HepG2 (cell line): Measurements from ENCODE around the gene CARHSP1. TPM values are rescaled to one million over a fixed set of nuclear protein-coding genes. Genes with fewer than 3 reads are reported as not detected.

ENCODE experiments used
- ATAC-seq: fragments of 200-7000 bp; cut with Tn5 transposase; 3 replicates; pipeline ENCODE4 v1.9.1; 2020; ENCODE audit warnings: mild to moderate bottlenecking, moderate library complexity
- BruUV-seq: library from RNA; stranded (reverse); fragments of 400-500 nt; replicated peaks from 2 replicates; lab custom pipeline; 2021; lab: Mats Ljungman, UMichigan
- CTCF ChIA-PET: fragments of 300-600 bp; formaldehyde crosslinking; extraction: SDS; loops from one replicate; lab custom pipeline; 2021; ENCODE audit warnings: low total read pairs, inconsistent platforms, low intra/inter-chr PET ratio; lab: Yijun Ruan, JAX
- POLR2A ChIA-PET: fragments of 350-600 bp; sonication (Branson Sonifier 250); formaldehyde crosslinking; loops from one replicate; lab custom pipeline; 2020; ENCODE audit warnings: antibody characterized with exemption, inconsistent platforms; lab: Yijun Ruan, JAX
- DNase-seq: peaks from one replicate; pipeline ENCODE4 v3.0.0-alpha.2; 2015; ENCODE audit warnings: low spot score
- FAIRE-seq: peaks from 3 replicates; lab custom pipeline; 2011; peaks lifted over from hg19 to GRCh38; lab: Jason Lieb, UNC
- H2AFZ ChIP-seq: one replicate; pipeline ENCODE4 v1.6.1; 2011; ENCODE audit warnings: low read length, inconsistent platforms
- H3K27ac ChIP-seq: fragments of 300-600 bp; 3 replicates; pipeline ENCODE4 v1.8.0; 2011; ENCODE audit warnings: mixed run types, mild to moderate bottlenecking, mixed read lengths, low read length, inconsistent platforms; ENCODE audit not compliant: insufficient read depth; ENCODE audit errors: extremely low read length
- H3K27me3 ChIP-seq, 2 experiments: fragments of 200-600 bp in 1 of 2; 2 replicates in 1 of 2; 3 replicates in 1 of 2; pipeline versions ENCODE4 v1.6.0 to v1.8.0; 2011; ENCODE audit warnings: low read length in 2 of 2, mild to moderate bottlenecking in 2 of 2, moderate library complexity in 2 of 2, inconsistent platforms in 1 of 2; ENCODE audit not compliant: insufficient read depth in 2 of 2, control insufficient read depth in 1 of 2
- H3K36me3 ChIP-seq, 2 experiments: fragments of 200-600 bp in 1 of 2; replicated peaks in 1 of 2; 2 replicates in 1 of 2; 3 replicates in 1 of 2; pipeline versions ENCODE4 v1.5.1 to v1.8.0; 2011; ENCODE audit warnings: low read length in 2 of 2, inconsistent platforms in 1 of 2; ENCODE audit not compliant: insufficient read depth in 2 of 2, control insufficient read depth in 1 of 2
- H3K4me1 ChIP-seq: 2 replicates; pipeline ENCODE4 v1.5.1; 2012; ENCODE audit warnings: low read length, inconsistent platforms; ENCODE audit not compliant: insufficient read depth
- H3K4me2 ChIP-seq: 2 replicates; pipeline ENCODE4 v1.6.0; 2011; ENCODE audit warnings: low read depth, low read length, inconsistent platforms
- H3K4me3 ChIP-seq, 3 experiments: fragments of 200-600 bp in 1 of 3; sonication (generic), shearing (Covaris generic) in 1 of 3; replicated peaks in 1 of 3; 2 replicates each; pipeline ENCODE4 v1.5.1; 2011 to 2016; ENCODE audit warnings: low read length in 3 of 3, inconsistent platforms in 2 of 3, low read depth in 2 of 3, mild to moderate bottlenecking in 2 of 3, control low read depth in 1 of 3, mixed read lengths in 1 of 3; ENCODE audit not compliant: insufficient read depth in 1 of 3
- H3K79me2 ChIP-seq: one replicate; pipeline ENCODE4 v1.6.1; 2011; ENCODE audit warnings: low read length, inconsistent platforms; ENCODE audit not compliant: insufficient read depth
- H3K9ac ChIP-seq: 2 replicates; pipeline ENCODE4 v1.6.0; 2011; ENCODE audit warnings: mild to moderate bottlenecking, low read depth, low read length, inconsistent platforms; ENCODE audit not compliant: insufficient read depth
- H3K9me3 ChIP-seq: 2 replicates; pipeline ENCODE4 v1.5.1; 2012; ENCODE audit warnings: mild to moderate bottlenecking, low read length
- H4K20me1 ChIP-seq: 2 replicates; pipeline ENCODE4 v1.6.0; 2011; ENCODE audit warnings: inconsistent platforms, mild to moderate bottlenecking, low read length, moderate library complexity; ENCODE audit not compliant: insufficient read depth
- FUBP1 ChIP-seq: sonication (generic); formaldehyde crosslinking; IDR thresholded peaks from 2 replicates; pipeline ENCODE4 v1.5.1; 2020; ENCODE audit warnings: missing genetic modification reagents, mild to moderate bottlenecking, borderline replicate concordance
- MLXIP ChIP-seq: sonication (generic); formaldehyde crosslinking; IDR thresholded peaks from 2 replicates; pipeline ENCODE4 v1.9.0; 2021; ENCODE audit warnings: missing genetic modification reagents, borderline replicate concordance
- MNT ChIP-seq: fragments of 450-650 bp; IDR thresholded peaks from 2 replicates; pipeline ENCODE4 v1.6.1; 2016
- PLSCR1 ChIP-seq: sonication (generic); formaldehyde crosslinking; IDR thresholded peaks from 2 replicates; pipeline ENCODE4 v1.5.0; 2020; ENCODE audit warnings: missing genetic modification reagents, mild to moderate bottlenecking, borderline replicate concordance
- RFXAP ChIP-seq: sonication (generic); formaldehyde crosslinking; IDR thresholded peaks from 2 replicates; pipeline ENCODE4 v1.4.0; 2020; ENCODE audit warnings: missing genetic modification reagents, borderline replicate concordance
- ZBTB1 ChIP-seq: sonication (generic); formaldehyde crosslinking; IDR thresholded peaks from 2 replicates; pipeline ENCODE4 v1.4.0; 2020; ENCODE audit warnings: missing genetic modification reagents, borderline replicate concordance
- ZBTB37 ChIP-seq: sonication (generic); formaldehyde crosslinking; IDR thresholded peaks from 2 replicates; pipeline ENCODE4 v1.4.0; 2020; ENCODE audit warnings: mild to moderate bottlenecking, missing genetic modification reagents
- ZBTB7A ChIP-seq: sonication (generic); formaldehyde crosslinking; IDR thresholded peaks from 2 replicates; pipeline ENCODE4 v1.8.0; 2022; ENCODE audit warnings: mild to moderate bottlenecking, missing genetic modification reagents
- ZNF230 ChIP-seq: sonication (generic); formaldehyde crosslinking; IDR thresholded peaks from 2 replicates; pipeline ENCODE4 v1.4.0; 2020; ENCODE audit warnings: mild to moderate bottlenecking, missing genetic modification reagents
- ZNF615 ChIP-seq: sonication (generic); formaldehyde crosslinking; IDR thresholded peaks from 2 replicates; pipeline ENCODE4 v1.5.0; 2020; ENCODE audit warnings: mild to moderate bottlenecking, missing genetic modification reagents, borderline replicate concordance
- ZNF766 ChIP-seq: sonication (generic); formaldehyde crosslinking; IDR thresholded peaks from 2 replicates; pipeline ENCODE4 v1.5.0; 2020; ENCODE audit warnings: missing genetic modification reagents, borderline replicate concordance
- ZNF781 ChIP-seq: sonication (generic); formaldehyde crosslinking; IDR thresholded peaks from 2 replicates; pipeline ENCODE4 v1.5.1; 2020; ENCODE audit warnings: borderline replicate concordance, mild to moderate bottlenecking, missing genetic modification reagents; ENCODE audit errors: not compliant biosample characterization
- ZSCAN25 ChIP-seq: sonication (generic); formaldehyde crosslinking; IDR thresholded peaks from 2 replicates; pipeline ENCODE4 v1.8.0; 2022; ENCODE audit warnings: mild to moderate bottlenecking, missing genetic modification reagents
- WGBS: methylation state at CpG from one replicate; pipeline ENCODE4 v1.1.6; 2017; ENCODE audit warnings: low lambda C conversion rate; 5-methylcytosine and 5-hydroxymethylcytosine counted together
- in situ Hi-C: cut with HindIII; loops from 2 replicates; pipeline ENCODE4 v1.10.0; 2017; ENCODE audit warnings: low pct_unique_long_range_greater_than_20kb; ENCODE audit not compliant: extremely low pct_ligation_motif_present
- intact Hi-C: fragments of 100-400 bp; cut with micrococcal nuclease; formaldehyde crosslinking; loops from one replicate; pipeline ENCODE4 v1.10.0; 2022; ENCODE audit not compliant: unreplicated experiment
- polyA plus RNA-seq, 8 experiments: library from polyadenylated mRNA; depleted of rRNA in 3 of 8; stranded (reverse) in 7 of 8; unstranded in 1 of 8; fragments of >200 nt; fragmentation: Illumina TruSeq in 4 of 8; extraction: Trizol in 4 of 8; gene quantifications; 2 replicates each; pipeline versions ENCODE4 v1.2.1 to v1.2.3, GENCODE V29; 2011 to 2016; ENCODE audit warnings: low read depth in 4 of 8, missing spikeins in 1 of 8, mixed read lengths in 1 of 8; ENCODE audit not compliant: insufficient read depth in 1 of 8
- total RNA-seq, 5 experiments: library from RNA; depleted of rRNA; stranded (reverse); fragments of >200 nt; fragmentation: Illumina TruSeq; extraction: Trizol; gene quantifications; 2 replicates each; pipeline ENCODE4 v1.2.3, GENCODE V29; 2016; ENCODE audit warnings: low read depth in 1 of 5

The CARHSP1 gene
- total and polyA plus RNA-seq, 2 of the 13 experiments (the other 11 are each of a cell fraction or from before 2014, with no cell fraction given) = 173 to 345 TPM

DNA sequence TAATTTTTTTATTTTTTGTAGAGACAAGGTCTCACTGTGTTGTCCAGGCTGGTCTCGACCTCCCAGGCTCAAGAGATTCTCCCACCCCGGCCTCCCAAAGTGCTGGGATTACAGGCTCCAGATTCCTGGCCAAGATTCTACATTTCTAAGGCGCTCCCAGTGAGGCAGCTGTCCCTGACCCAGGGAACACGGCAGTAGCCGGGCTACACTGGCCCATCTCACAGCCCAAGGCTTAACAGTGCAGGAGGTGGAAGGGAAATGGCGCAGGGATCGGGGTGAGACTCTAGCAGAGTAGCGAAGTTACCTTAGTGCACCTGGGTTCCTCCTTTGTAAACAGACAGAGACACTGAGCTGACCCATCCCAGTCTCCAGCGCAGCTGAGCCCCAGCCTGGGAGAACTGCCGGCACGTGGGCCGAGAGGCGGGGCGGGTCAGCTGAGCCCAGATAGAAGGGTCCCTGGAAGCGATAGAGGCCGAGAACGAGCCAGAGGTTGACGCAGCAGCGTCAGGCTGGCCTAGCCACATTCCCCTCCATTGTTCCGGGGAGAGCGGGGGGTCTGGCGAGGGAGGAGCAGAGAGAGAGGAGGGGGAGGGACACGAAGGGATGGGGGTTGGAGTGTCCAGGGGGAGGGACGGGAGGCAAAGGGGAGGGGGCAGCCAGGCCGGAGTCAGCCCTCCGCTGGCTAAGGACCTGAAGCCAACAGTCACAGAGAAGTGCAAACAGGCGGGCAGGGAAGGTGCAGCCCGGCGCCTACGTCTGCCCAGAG, 2.5 kb downstream of the CARHSP1 start:
- Histone ChIP-seq H3K79me2 (peaks cover 70% of the 10 kb centered on the region), H3K4me2 (peak overlapping the region; percentile 91), H2AFZ (no peak overlapping the region), H3K36me3 (no peaks in the 10 kb centered on the region), H4K20me1 (peaks cover 40% of the 10 kb centered on the region; the same call in 1 of the 2 replicates), H3K9me3 (no peaks in the 10 kb centered on the region), H3K27ac (peak overlapping the region; percentile 95), H3K4me1 (peaks cover 75% of the 10 kb centered on the region), H3K9ac (peak overlapping the region; percentile 86), H3K4me3 (peak overlapping the region; percentile 82 to 97 (median 87)), H3K27me3 (no peaks in the 10 kb centered on the region; a peak in 1 of 5 replicates)
- 13% methylated on average over 30 of the region's 30 CpGs for WGBS
- intact Hi-C loops (loop anchor here (2.0 to 5.0 kb wide), 2 partner anchors 16 to 226 kb away; partner anchors contain the start of gene HAPSTR1), in situ Hi-C loops (no loop called here)
- ChIA-PET CTCF (no interaction called here), POLR2A (interaction anchor here (0.7 to 10.4 kb wide), 4 partner anchors 13 to 225 kb away, joined by 4 to 235 read pairs (median 56); partner anchors contain the start of genes HAPSTR1 and LITAFD)
- DNase-seq (peak; percentile 88), ATAC-seq (peak; percentile 4), FAIRE-seq (peak; percentile 60)
- BruUV-seq = no TSS peak
- TF ChIP-seq ZBTB1 (CRISPR knock-in tag) (no peak), PLSCR1 (no peak), ZBTB37 (CRISPR knock-in tag) (no peak), ZBTB7A (CRISPR knock-in tag) (peak; percentile 58), MLXIP (CRISPR knock-in tag) (no peak), ZNF615 (CRISPR knock-in tag) (no peak), MNT (peak; percentile 79), ZSCAN25 (0 out of 2 replicates have a peak, but pooled peaks have one; percentile 11), ZNF230 (CRISPR knock-in tag) (0 out of 2 replicates have a peak, but pooled peaks have one; percentile 38), ZNF781 (no peak), FUBP1 (CRISPR knock-in tag) (no peak), RFXAP (CRISPR knock-in tag) (peak; percentile 7; the same call in 1 of the 2 replicates), ZNF766 (CRISPR knock-in tag) (0 out of 2 replicates have a peak, but pooled peaks have one; percentile 32)
